K562 (cell line): ENCODE data around the gene PIERCE2. TPM values are rescaled to one million over a fixed set of nuclear protein-coding genes. Genes with fewer than 3 reads are reported as not detected.

ENCODE experiments used
- ATAC-seq: fragments of 200-7000 bp; cut with Tn5 transposase; 3 replicates; pipeline ENCODE4 v1.9.1; 2020; ENCODE audit warnings: moderate library complexity
- BruUV-seq: library from RNA; stranded (reverse); fragments of 400-500 nt; replicated peaks from 2 replicates; lab custom pipeline; 2021; lab: Mats Ljungman, UMichigan
- CTCF ChIA-PET: fragments of 300-600 bp; formaldehyde crosslinking; extraction: SDS; loops from one replicate; lab custom pipeline; 2021; ENCODE audit warnings: low intra/inter-chr PET ratio; lab: Yijun Ruan, JAX
- POLR2A ChIA-PET: fragments of 300-600, 350-650 bp; sonication (Branson Sonifier 250); formaldehyde crosslinking; extraction: SDS; loops from one replicate; lab custom pipeline; 2021; ENCODE audit warnings: antibody characterized with exemption, inconsistent platforms; lab: Yijun Ruan, JAX
- DNase-seq, 4 experiments: peaks; one replicate each; pipeline versions ENCODE4 v3.0.0 to v3.0.0-alpha.2; 2011 to 2018; ENCODE audit warnings: low spot score in 3 of 4, mixed read lengths in 3 of 4; ENCODE audit errors: extremely low read depth in 1 of 4
- FAIRE-seq: peaks from 2 replicates; lab custom pipeline; 2011; peaks lifted over from hg19 to GRCh38; lab: Jason Lieb, UNC
- H2AFZ ChIP-seq: 2 replicates; pipeline ENCODE4 v1.6.0; 2011; ENCODE audit warnings: low read depth, low read length, control low read depth, inconsistent platforms
- H3K27ac ChIP-seq: fragments of 200-600 bp; 3 replicates; pipeline ENCODE4 v1.8.0; 2011; ENCODE audit warnings: low read depth, mild to moderate bottlenecking, control low read depth, inconsistent platforms, low read length, moderate library complexity, mixed read lengths; ENCODE audit errors: extremely low read depth
- H3K27me3 ChIP-seq, 2 experiments: fragments of 300-600 bp in 1 of 2; 2 replicates in 1 of 2; 3 replicates in 1 of 2; pipeline versions ENCODE4 v1.6.0 to v1.8.0; 2011; ENCODE audit warnings: inconsistent platforms in 2 of 2, low read length in 2 of 2, mild to moderate bottlenecking in 1 of 2, mixed read lengths in 1 of 2, moderate library complexity in 1 of 2; ENCODE audit not compliant: control insufficient read depth in 2 of 2, insufficient read depth in 2 of 2
- H3K36me3 ChIP-seq: fragments of 300-600 bp; 3 replicates; pipeline ENCODE4 v1.8.0; 2011; ENCODE audit warnings: mild to moderate bottlenecking, low read length, inconsistent platforms; ENCODE audit not compliant: control insufficient read depth, insufficient read depth
- H3K4me1 ChIP-seq, 2 experiments: fragments of 200-600 bp in 1 of 2; replicated peaks in 1 of 2; 2 replicates in 1 of 2; 3 replicates in 1 of 2; pipeline versions ENCODE4 v1.5.1 to v1.8.0; 2011; ENCODE audit warnings: inconsistent platforms in 2 of 2, low read length in 2 of 2, mild to moderate bottlenecking in 1 of 2, mixed read lengths in 1 of 2, moderate library complexity in 1 of 2; ENCODE audit not compliant: control insufficient read depth in 2 of 2, insufficient read depth in 2 of 2
- H3K4me2 ChIP-seq: 2 replicates; pipeline ENCODE4 v1.6.1; 2011; ENCODE audit warnings: low read length, control low read depth, inconsistent platforms, mixed read lengths; ENCODE audit not compliant: insufficient read depth
- H3K4me3 ChIP-seq: fragments of 200-600 bp; sonication (generic), shearing (Covaris generic); 2 replicates; pipeline ENCODE4 v1.5.1; 2016; ENCODE audit warnings: control low read depth, inconsistent platforms
- H3K79me2 ChIP-seq: fragments of 200-600 bp; 3 replicates; pipeline ENCODE4 v1.8.0; 2011; ENCODE audit warnings: low read length, inconsistent platforms; ENCODE audit not compliant: control insufficient read depth, insufficient read depth
- H3K9ac ChIP-seq, 2 experiments: 2 replicates each; pipeline versions ENCODE4 v1.6.0 to v1.6.1; 2011; ENCODE audit warnings: low read depth in 2 of 2, low read length in 2 of 2, control low read depth in 1 of 2, inconsistent platforms in 1 of 2, mild to moderate bottlenecking in 1 of 2, mixed read lengths in 1 of 2; ENCODE audit not compliant: insufficient read depth in 1 of 2
- H3K9me1 ChIP-seq: one replicate; pipeline ENCODE4 v1.6.0; 2011; ENCODE audit warnings: inconsistent platforms, mild to moderate bottlenecking, low read length, moderate library complexity; ENCODE audit not compliant: control insufficient read depth, insufficient read depth
- H3K9me3 ChIP-seq: replicated peaks from 2 replicates; pipeline ENCODE4 v1.5.1; 2011; ENCODE audit warnings: low read depth, low read length, inconsistent platforms; ENCODE audit not compliant: control insufficient read depth, insufficient read depth
- H4K20me1 ChIP-seq: replicated peaks from 2 replicates; pipeline ENCODE4 v1.6.1; 2011; ENCODE audit warnings: low read length, inconsistent platforms, mixed read lengths; ENCODE audit not compliant: control insufficient read depth, insufficient read depth
- FOXM1 ChIP-seq, 2 experiments: fragments of 450-650 bp in 1 of 2; sonication (generic) in 1 of 2; formaldehyde crosslinking in 1 of 2; IDR thresholded peaks; 2 replicates each; pipeline versions ENCODE4 v1.6.1 to v1.9.0; 2017 to 2022; ENCODE audit warnings: low read depth in 2 of 2, mild to moderate bottlenecking in 2 of 2, missing genetic modification reagents in 1 of 2, moderate library complexity in 1 of 2
- LCOR ChIP-seq: sonication (generic); formaldehyde crosslinking; IDR thresholded peaks from 2 replicates; pipeline ENCODE4 v1.8.0; 2022; ENCODE audit warnings: mild to moderate bottlenecking, missing genetic modification reagents
- MTA2 ChIP-seq: fragments of 450-650 bp; IDR thresholded peaks from 2 replicates; pipeline ENCODE4 v1.6.1; 2016; ENCODE audit warnings: low read depth
- TSC22D4 ChIP-seq: fragments of 450-650 bp; IDR thresholded peaks from 2 replicates; pipeline ENCODE4 v1.6.1; 2016; ENCODE audit warnings: missing genetic modification characterization, missing biosample characterization, control low read depth
- ZNF174 ChIP-seq: fragments of 250-450 bp; sonication (Bioruptor Pico); IDR thresholded peaks from 2 replicates; pipeline ENCODE4 v1.4.0; 2020; ENCODE audit warnings: mild to moderate bottlenecking
- WGBS: fragments of 100-300 bp; shearing (Covaris generic); methylation state at CpG from one replicate; pipeline ENCODE4 v1.1.6; 2016; ENCODE audit warnings: low coverage, mixed read lengths; ENCODE audit not compliant: insufficient coverage; ENCODE audit errors: missing lambda C conversion rate; 5-methylcytosine and 5-hydroxymethylcytosine counted together
- in situ Hi-C: fragments of 300-500 bp; cut with MboI; formaldehyde crosslinking; loops from 4 replicates; pipeline ENCODE4 v1.15.0; 2018; ENCODE audit warnings: inconsistent platforms, mixed read lengths
- intact Hi-C: fragments of 100-400 bp; cut with micrococcal nuclease; formaldehyde crosslinking; loops from 2 replicates; pipeline ENCODE4 v1.14.2; 2022
- polyA plus RNA-seq, 8 experiments: library from polyadenylated mRNA; depleted of rRNA in 4 of 8; stranded (reverse) in 5 of 8; unstranded in 3 of 8; fragments of >200 nt; fragmentation: Nextera tagmentation in 2 of 8; fragmentation: Illumina TruSeq in 1 of 8; extraction: Ambion mirVana in 2 of 8; extraction: Trizol in 1 of 8; gene quantifications; 2 replicates each; pipeline versions ENCODE4 v1.2.1 to v1.2.3, GENCODE V29; 2011 to 2014; ENCODE audit warnings: inconsistent platforms in 1 of 8, missing spikeins in 1 of 8
- total RNA-seq, 7 experiments: library from RNA; depleted of rRNA in 6 of 7; stranded (reverse); fragments of >200 nt in 6 of 7; fragmentation: Illumina TruSeq in 2 of 7; extraction: Trizol in 2 of 7; gene quantifications; 2 replicates each; pipeline versions ENCODE4 v1.2.1 to v1.2.3, GENCODE V29; 2011 to 2021; ENCODE audit warnings: low replicate concordance in 1 of 7

The PIERCE2 gene
- total and polyA plus RNA-seq, 9 of the 15 experiments (the other 6 are each of a cell fraction or from before 2014, with no cell fraction given), result 2.9 to 4.8 (median 4.0) TPM

DNA sequence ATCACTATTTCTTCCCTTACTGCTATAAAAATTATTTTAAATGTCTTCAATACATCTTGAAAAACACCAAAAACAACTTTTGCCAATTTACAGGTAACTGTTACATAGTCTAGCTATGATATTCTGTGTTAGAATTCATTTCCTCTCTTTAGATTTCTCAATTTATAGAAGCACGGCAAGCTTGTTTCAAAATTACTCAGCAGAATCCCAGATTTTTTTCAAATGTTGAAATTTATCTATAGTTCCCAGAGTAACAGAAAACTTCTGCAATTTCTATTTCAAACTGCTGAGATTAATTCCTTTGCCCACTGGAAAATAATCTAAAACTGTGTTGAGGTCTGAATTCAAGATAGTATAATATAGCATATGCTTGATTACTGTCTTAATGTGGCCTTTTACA lies 41.3 kb upstream of the PIERCE2 start (continued):
- TF ChIP-seq FOXM1 (IDR thresholded peaks at IDR 0.05; ENCODE audit: low read depth), result no peak
- TF ChIP-seq FOXM1 (CRISPR knock-in tag; IDR thresholded peaks at IDR 0.05; ENCODE audit: low read depth), result no peak

GRCh38 chr15:55372701-55373440 lies 35.4 kb upstream of the PIERCE2 start:
- DNase-seq (no peak), FAIRE-seq (no peak), ATAC-seq (no peak)
- H3K4me2 ChIP-seq, result no peak overlapping the region
- peaks cover 67% of the 10 kb centered on the region for H3K36me3 ChIP-seq
- no peak overlapping the region for H3K9ac ChIP-seq
- H3K9me3 ChIP-seq, result no peaks in the 10 kb centered on the region
- H3K4me1 ChIP-seq, result no peaks in the 10 kb centered on the region
- H2AFZ ChIP-seq, result no peak overlapping the region
- H3K27ac ChIP-seq, result no peak overlapping the region
- no peaks in the 10 kb centered on the region for H3K79me2 ChIP-seq
- POLR2A ChIA-PET, result interaction anchor here (2.1 to 2.3 kb wide), 2 partner anchors 8 to 29 kb away, joined by 6 to 9 read pairs; no protein-coding TSS in a partner anchor
- no peak overlapping the region for H3K4me3 ChIP-seq
- BruUV-seq, result no TSS peak
- TF ChIP-seq ZNF174 (CRISPR knock-in tag), result no peak
- TF ChIP-seq TSC22D4 (tag), result no peak
- TF ChIP-seq LCOR (CRISPR knock-in tag), result no peak
- TF ChIP-seq MTA2, result no peak
- in situ Hi-C loops, result no loop called here
- H4K20me1 ChIP-seq, result no peaks in the 10 kb centered on the region
- WGBS, result 57% methylated on average over 3 of the region's 3 CpGs
- H3K27me3 ChIP-seq, result no peaks in the 10 kb centered on the region
- intact Hi-C loops, result no loop called here
- no peaks in the 10 kb centered on the region for H3K9me1 ChIP-seq
- CTCF ChIA-PET, result no interaction called here
